Activated B cell treated with CpG ODN at 0.5 μM for 24 hours (primary cell): ENCODE measurements around the gene PHLDA1. TPM values are rescaled to one million over a fixed set of nuclear protein-coding genes. Genes with fewer than 3 reads are reported as not detected.

Experiments
- ATAC-seq: fragments of 200-7000 bp; cut with Tn5 transposase; one replicate; pipeline ENCODE4 v1.10.0; 2021; ENCODE audit warnings: low read depth, mild to moderate bottlenecking, moderate library complexity
- CTCF ChIA-PET: fragments of 350-600 bp; sonication (Branson Sonifier 250); formaldehyde crosslinking; loops from one replicate; lab custom pipeline; 2021; ENCODE audit warnings: antibody characterized with exemption; lab: Charles Lee
- POLR2A ChIA-PET: fragments of 350-600 bp; sonication (Branson Sonifier 250); formaldehyde crosslinking; loops from one replicate; lab custom pipeline; 2021; ENCODE audit warnings: antibody characterized with exemption; lab: Charles Lee
- DNase-seq: peaks from one replicate; pipeline ENCODE4 v3.0.0; 2022
- H3K27ac Mint-ChIP-seq: one replicate; pipeline ENCODE4 v1.8.0; 2020; ENCODE audit warnings: mixed read lengths
- H3K27me3 Mint-ChIP-seq: one replicate; pipeline ENCODE4 v1.8.0; 2021; ENCODE audit warnings: mixed read lengths
- H3K36me3 Mint-ChIP-seq: one replicate; pipeline ENCODE4 v1.8.0; 2021; ENCODE audit warnings: low read depth, mixed read lengths
- H3K4me1 Mint-ChIP-seq: one replicate; pipeline ENCODE4 v1.8.0; 2021; ENCODE audit warnings: mixed read lengths
- H3K4me3 Mint-ChIP-seq: one replicate; pipeline ENCODE4 v1.8.0; 2020; ENCODE audit warnings: mild to moderate bottlenecking, mixed read lengths
- H3K9me3 Mint-ChIP-seq: one replicate; pipeline ENCODE4 v1.8.0; 2020; ENCODE audit warnings: mixed read lengths
- intact Hi-C: fragments of 100-400 bp; cut with micrococcal nuclease; formaldehyde crosslinking; loops from one replicate; pipeline ENCODE4 v1.15.1; 2024
- total RNA-seq: library from RNA; stranded (reverse); gene quantifications from 2 replicates; pipeline ENCODE4 v1.2.3, GENCODE V29; 2022
- TF ChIP-seq, protein P1 (sequence below): fragments of 200-600 bp; IDR thresholded peaks from one replicate; pipeline ENCODE4 v1.8.0; 2022; ENCODE audit warnings: antibody characterized with exemption, mild to moderate bottlenecking

The PHLDA1 gene
- total RNA-seq, 1 donor from 2014 or later, result 1.1 TPM

DNA sequence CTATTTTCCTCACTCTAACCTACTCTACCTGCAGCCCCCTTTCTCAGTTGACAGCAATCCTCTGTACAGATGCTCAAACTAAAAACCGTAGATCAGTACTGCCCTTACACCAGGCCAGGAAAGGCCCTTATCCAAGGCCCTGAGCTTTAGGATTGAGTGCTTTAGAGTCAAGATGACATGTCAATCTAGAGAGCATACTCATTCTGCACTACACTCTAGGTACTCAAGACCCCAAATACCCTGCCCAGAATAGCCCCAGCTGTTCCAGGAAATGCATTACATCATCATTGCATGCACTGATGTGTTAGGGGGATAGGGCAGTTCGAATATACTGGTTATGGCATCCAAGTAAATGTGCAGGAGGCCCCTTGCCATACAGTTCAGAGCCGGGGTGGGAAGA lies 3.5 kb upstream of the PHLDA1 start:
- intact Hi-C loops, result loop anchor here (10.0 kb wide), 1 partner anchor 330 kb away; no protein-coding TSS in a partner anchor
- no peaks in the 10 kb centered on the region for H3K36me3 Mint-ChIP-seq
- DNase-seq (no peak), ATAC-seq (no peak)
- CTCF ChIA-PET, result interaction anchor here (0.8 to 8.2 kb wide), 3 partner anchors 218 to 509 kb away, joined by 4 to 121 read pairs (median 4); no protein-coding TSS in a partner anchor
- H3K4me1 Mint-ChIP-seq, result peaks cover 20% of the 10 kb centered on the region
- H3K4me3 Mint-ChIP-seq, result no peak overlapping the region
- no peaks in the 10 kb centered on the region for H3K9me3 Mint-ChIP-seq
- POLR2A ChIA-PET, result interaction anchor here (1.0 kb wide), 1 partner anchor 10 kb away, joined by 3 read pairs; no protein-coding TSS in a partner anchor
- TF ChIP-seq, protein P1, sequence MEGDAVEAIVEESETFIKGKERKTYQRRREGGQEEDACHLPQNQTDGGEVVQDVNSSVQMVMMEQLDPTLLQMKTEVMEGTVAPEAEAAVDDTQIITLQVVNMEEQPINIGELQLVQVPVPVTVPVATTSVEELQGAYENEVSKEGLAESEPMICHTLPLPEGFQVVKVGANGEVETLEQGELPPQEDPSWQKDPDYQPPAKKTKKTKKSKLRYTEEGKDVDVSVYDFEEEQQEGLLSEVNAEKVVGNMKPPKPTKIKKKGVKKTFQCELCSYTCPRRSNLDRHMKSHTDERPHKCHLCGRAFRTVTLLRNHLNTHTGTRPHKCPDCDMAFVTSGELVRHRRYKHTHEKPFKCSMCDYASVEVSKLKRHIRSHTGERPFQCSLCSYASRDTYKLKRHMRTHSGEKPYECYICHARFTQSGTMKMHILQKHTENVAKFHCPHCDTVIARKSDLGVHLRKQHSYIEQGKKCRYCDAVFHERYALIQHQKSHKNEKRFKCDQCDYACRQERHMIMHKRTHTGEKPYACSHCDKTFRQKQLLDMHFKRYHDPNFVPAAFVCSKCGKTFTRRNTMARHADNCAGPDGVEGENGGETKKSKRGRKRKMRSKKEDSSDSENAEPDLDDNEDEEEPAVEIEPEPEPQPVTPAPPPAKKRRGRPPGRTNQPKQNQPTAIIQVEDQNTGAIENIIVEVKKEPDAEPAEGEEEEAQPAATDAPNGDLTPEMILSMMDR, result no peak
- H3K27ac Mint-ChIP-seq, result no peak overlapping the region
- H3K27me3 Mint-ChIP-seq, result peaks cover 2% of the 10 kb centered on the region

DNA sequence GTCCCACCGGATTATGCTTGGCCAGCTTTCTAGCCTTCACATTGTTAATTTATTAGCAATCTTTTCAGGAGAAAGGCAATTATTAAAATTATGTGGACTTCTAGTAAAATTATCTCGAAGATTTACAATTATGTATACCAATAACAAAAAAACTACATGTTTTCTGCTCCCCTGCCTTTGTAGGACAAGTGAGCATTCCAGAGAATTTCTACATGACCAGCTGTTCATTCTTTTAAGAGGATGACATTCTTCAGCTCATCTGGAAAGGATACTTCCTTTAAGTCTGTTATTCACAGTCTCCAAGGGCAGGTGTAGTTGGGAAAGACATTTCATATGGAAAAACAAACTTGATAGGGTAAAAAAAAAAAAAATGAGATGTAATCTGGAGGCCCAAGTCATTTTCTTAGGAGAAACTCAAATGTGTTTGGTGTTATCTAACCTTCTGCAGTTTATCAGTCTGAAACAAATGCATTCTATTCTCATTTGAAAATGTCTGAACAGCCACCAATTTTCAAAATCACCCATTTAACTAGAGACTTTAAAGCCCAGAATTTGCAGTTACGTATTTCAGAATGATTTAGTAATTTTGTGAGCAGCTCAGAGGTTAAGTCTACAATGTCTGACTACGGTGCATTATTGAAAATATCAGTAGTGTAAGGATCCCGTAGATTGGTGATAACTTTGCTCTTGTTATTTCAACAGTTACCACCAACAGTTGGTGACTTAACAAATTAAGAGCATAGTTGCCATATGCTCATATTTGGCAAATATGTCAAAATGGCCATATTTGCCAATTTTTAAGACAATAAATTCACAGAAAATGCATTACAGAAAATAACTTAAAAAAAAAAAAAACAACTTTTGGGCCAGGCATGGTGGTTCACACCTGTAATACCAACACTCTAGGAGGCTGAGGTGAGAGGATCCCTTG lies 1.8 kb upstream of the PHLDA1 start:
- H3K36me3 Mint-ChIP-seq, result no peaks in the 10 kb centered on the region
- CTCF ChIA-PET, result interaction anchor here (0.7 to 8.2 kb wide), 6 partner anchors 8 to 748 kb away, joined by 3 to 121 read pairs (median 4); no protein-coding TSS in a partner anchor
- peaks cover 14% of the 10 kb centered on the region for H3K27me3 Mint-ChIP-seq
- peak overlapping the region; percentile 89 for H3K4me3 Mint-ChIP-seq
- H3K9me3 Mint-ChIP-seq, result no peaks in the 10 kb centered on the region
- peaks cover 26% of the 10 kb centered on the region for H3K4me1 Mint-ChIP-seq
- TF ChIP-seq, protein P1, result no peak
- no peak overlapping the region for H3K27ac Mint-ChIP-seq
- intact Hi-C loops, result loop anchor here (5.0 to 10.0 kb wide), 4 partner anchors 256 to 729 kb away; partner anchors contain the start of gene ZDHHC17
- POLR2A ChIA-PET, result interaction anchor here (0.7 to 2.3 kb wide), 5 partner anchors 9 to 522 kb away, joined by 3 to 23 read pairs (median 3); partner anchors contain the start of gene KRR1
- ATAC-seq (no peak), DNase-seq (no peak)

DNA sequence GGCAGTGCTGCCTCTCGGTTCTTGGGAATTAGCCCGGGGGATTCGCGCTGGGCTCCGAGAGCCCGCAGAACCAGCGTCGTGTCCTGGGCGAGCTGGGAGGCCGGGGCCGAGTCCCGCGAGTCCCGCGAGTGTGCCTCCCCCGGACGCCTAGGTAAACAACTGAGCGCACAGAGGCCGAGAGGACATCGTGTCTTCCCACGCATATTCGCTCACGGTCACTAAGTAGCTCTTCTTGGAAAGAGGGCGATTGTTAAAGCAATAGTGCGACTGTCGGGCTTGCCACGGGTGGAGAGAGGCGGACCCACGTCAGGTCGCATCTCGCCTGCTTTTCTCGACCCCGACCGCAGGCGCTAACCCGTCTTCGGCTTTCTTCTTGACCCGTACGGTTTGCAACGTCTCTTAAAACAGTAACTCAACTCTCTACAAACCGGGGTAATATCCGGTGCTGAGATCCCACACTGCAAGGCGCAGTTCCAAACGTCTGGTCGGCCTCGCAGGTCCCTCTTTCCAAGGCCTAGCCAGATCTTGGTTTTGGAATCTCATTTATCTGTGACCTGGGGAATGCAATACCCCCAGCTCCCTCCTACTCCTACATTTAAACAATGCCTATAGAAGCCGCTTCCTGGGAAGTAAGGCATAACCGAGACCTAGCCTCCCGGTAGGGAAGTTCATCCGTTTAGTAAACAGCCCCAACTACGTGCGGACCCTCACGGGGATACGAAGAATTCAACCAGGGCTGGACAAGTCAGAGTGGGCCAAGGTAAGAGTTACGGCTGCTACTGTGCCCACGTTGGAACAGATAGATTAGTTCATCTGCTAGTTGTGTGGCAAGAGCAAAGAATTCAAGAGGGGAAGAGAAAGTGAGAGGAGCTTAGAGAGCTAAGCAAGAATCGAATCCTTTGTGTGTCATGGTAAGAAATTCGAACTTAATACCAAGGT lies 736 bp upstream of the PHLDA1 start:
- ChIA-PET POLR2A (interaction anchor here (0.9 to 3.0 kb wide), 29 partner anchors 8 to 698 kb away, joined by 3 to 30 read pairs (median 4); partner anchors contain the start of genes BBS10, GLIPR1, GLIPR1L1 and KRR1), CTCF (interaction anchor here (0.7 to 3.8 kb wide), 16 partner anchors 9 to 749 kb away, joined by 3 to 40 read pairs (median 3); partner anchors contain the start of gene GLIPR1)
- peak; percentile 25 for ATAC-seq
- H3K4me1 Mint-ChIP-seq, result peaks cover 26% of the 10 kb centered on the region
- H3K4me3 Mint-ChIP-seq, result peak overlapping the region; percentile 89
- no peaks in the 10 kb centered on the region for H3K9me3 Mint-ChIP-seq
- no peaks in the 10 kb centered on the region for H3K36me3 Mint-ChIP-seq
- TF ChIP-seq, protein P1, result no peak
- H3K27me3 Mint-ChIP-seq, result peaks cover 15% of the 10 kb centered on the region
- DNase-seq, result no peak
- intact Hi-C loops, result loop anchor here (1.0 to 10.0 kb wide), 5 partner anchors 255 to 730 kb away; partner anchors contain the start of genes KRR1 and ZDHHC17
- peak overlapping the region; percentile 84 for H3K27ac Mint-ChIP-seq

DNA sequence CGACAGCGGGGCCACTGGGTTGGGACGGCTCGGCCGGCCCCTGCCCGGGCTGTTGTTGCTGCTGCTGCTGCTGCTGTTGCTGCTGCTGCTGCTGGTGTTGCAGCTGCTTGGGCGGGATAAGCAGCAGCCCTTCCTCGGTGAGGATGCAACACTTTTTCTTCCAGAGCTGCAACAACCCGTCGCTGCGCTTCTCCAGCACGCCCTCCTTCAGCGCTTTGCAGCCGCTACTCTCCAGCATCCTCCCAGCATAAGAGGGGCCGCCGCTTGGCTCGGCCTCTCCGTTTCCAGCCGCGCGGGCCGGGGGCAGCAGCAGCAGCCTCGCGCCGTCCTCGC lies 529 bp downstream of the PHLDA1 start:
- TF ChIP-seq, protein P1, result no peak
- DNase-seq (no peak), ATAC-seq (no peak)
- Mint-ChIP-seq H3K4me3 (peak overlapping the region; percentile 89), H3K4me1 (peaks cover 22% of the 10 kb centered on the region), H3K27me3 (peaks cover 22% of the 10 kb centered on the region), H3K36me3 (no peaks in the 10 kb centered on the region), H3K9me3 (no peaks in the 10 kb centered on the region), H3K27ac (no peak overlapping the region)
- intact Hi-C loops, result loop anchor here (1.0 to 10.0 kb wide), 16 partner anchors 11 to 731 kb away; partner anchors contain the start of genes GLIPR1L1, GLIPR1L2, OSBPL8 and ZDHHC17
- POLR2A ChIA-PET, result interaction anchor here (0.6 to 3.0 kb wide), 27 partner anchors 9 to 697 kb away, joined by 3 to 30 read pairs (median 4); partner anchors contain the start of genes BBS10, GLIPR1, GLIPR1L1 and KRR1
- CTCF ChIA-PET, result interaction anchor here (0.6 to 3.8 kb wide), 12 partner anchors 25 to 559 kb away, joined by 3 to 40 read pairs (median 3); partner anchors contain the start of gene GLIPR1
